ENCODE results near the gene CTNNB1. TPM values are rescaled to one million over a fixed set of nuclear protein-coding genes. Genes with fewer than 3 reads are reported as not detected.

CTNNB1 gene
- total and polyA plus RNA-seq, 2 of the 8 experiments (the other 6 are each of a cell fraction or from before 2014, with no cell fraction given): 356 to 579 TPM

DNA sequence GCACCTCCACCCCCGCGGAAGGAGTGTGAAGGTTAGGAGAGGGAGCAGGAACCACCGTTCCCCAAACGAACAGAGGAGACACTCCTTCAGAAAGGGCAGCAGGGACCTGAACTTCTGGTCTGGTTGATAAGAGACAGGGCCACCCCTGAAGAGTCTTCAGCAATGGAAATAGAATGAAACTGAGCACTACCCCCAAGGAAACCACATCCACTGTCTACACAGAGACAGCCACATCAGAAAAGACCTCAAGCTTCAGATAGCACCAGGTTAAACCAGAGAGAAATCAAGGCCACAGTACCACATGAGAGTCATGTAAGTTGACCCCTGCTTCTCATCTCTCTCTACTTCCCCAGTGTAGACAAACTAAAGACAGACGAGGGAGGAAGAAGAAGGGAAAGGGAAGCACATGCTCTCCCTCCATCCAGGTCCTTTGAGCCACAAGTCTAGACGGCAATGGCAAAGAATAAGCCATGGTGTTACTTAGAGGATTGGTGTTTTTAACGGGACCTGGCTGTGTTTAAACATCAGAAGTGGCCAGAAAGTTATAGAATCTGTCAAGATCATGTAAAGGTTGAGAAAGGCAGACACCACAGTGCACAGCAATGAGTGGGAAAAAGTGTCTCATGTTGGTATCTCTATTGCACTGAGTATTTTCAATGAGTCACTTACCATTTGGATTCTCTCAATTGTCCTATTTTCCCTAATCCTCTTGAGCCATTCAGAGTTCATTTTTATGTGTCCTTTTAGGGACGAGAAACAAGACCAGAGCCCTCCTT is 31.4 kb upstream of the CTNNB1 start:
- no peak overlapping the region for H3K4ac ChIP-seq (replicated peaks; ENCODE audit: insufficient read length, low read depth, low read length)
- ChIA-PET CTCF (ENCODE audit: partially characterized antibody) (no interaction called here), POLR2A (ENCODE audit: partially characterized antibody) (no interaction called here)
- no peak for FAIRE-seq
- no peak overlapping the region for H4K5ac ChIP-seq (ENCODE audit: insufficient read length, low read depth, low read length)
- H3K4me2 ChIP-seq (ENCODE audit: insufficient read depth in 1 of 2, low read depth in 2 of 2, low read length in 2 of 2): no peak overlapping the region
- no peak overlapping the region for H2BK120ac ChIP-seq (replicated peaks; ENCODE audit: low read depth, low read length)
- no peak overlapping the region for H3K23ac ChIP-seq (ENCODE audit: insufficient read length)
- no peaks in the 10 kb centered on the region for H3K79me2 ChIP-seq (ENCODE audit: control insufficient read depth in 1 of 2, insufficient read depth in 2 of 2, low read length in 2 of 2)
- H3K4me1 ChIP-seq (replicated peaks in 1 of 4; ENCODE audit: control insufficient read depth in 3 of 4, insufficient read depth in 4 of 4, low read length in 3 of 4): no peaks in the 10 kb centered on the region
- no peak overlapping the region for H2BK15ac ChIP-seq (ENCODE audit: low read length)
- no peaks in the 10 kb centered on the region for H3K79me1 ChIP-seq (ENCODE audit: low read depth, low read length)
- no peak overlapping the region for H3K4me3 ChIP-seq (ENCODE audit: extremely low read depth in 1 of 4, insufficient read depth in 2 of 4, low read depth in 3 of 4, low read length in 4 of 4)
- no peak overlapping the region for H3K56ac ChIP-seq (replicated peaks; ENCODE audit: insufficient read length, low read depth, low read length)
- no peak overlapping the region for H4K91ac ChIP-seq (replicated peaks; ENCODE audit: insufficient read length, low read length)
- no peak overlapping the region for H2BK5ac ChIP-seq (ENCODE audit: low read depth, low read length)
- WGBS, 2 experiments (ENCODE audit: extremely low coverage in 1 of 2, insufficient coverage in 1 of 2, insufficient read length in 1 of 2, insufficient replicate concordance in 2 of 2, low coverage in 1 of 2, low lambda C conversion rate in 2 of 2, missing lambda C conversion rate in 1 of 2): 88% methylated on average over 8 of the region's 8 CpGs; no CpG with 5 or more reads in 1 of the 2 experiments
- no peak overlapping the region for H2AK5ac ChIP-seq (ENCODE audit: low read depth, low read length)
- H4K20me1 ChIP-seq (replicated peaks in 1 of 2; ENCODE audit: control insufficient read depth in 1 of 2, insufficient read depth in 2 of 2, low read length in 2 of 2): no peaks in the 10 kb centered on the region
- H2BK20ac ChIP-seq (ENCODE audit: low read length): no peak overlapping the region
- H3K9ac ChIP-seq (replicated peaks in 1 of 4; ENCODE audit: extremely low read depth in 1 of 4, low read depth in 3 of 4, low read length in 3 of 4): no peak overlapping the region
- no peak for DNase-seq (ENCODE audit: low read depth in 1 of 2, low spot score in 2 of 2)
- H2BK12ac ChIP-seq (ENCODE audit: low read depth, low read length): no peak overlapping the region
- H3K23me2 ChIP-seq (ENCODE audit: low read depth, low read length): no peaks in the 10 kb centered on the region
- TF ChIP-seq BCL11A (IDR thresholded peaks at IDR 0.05; ENCODE audit: low read depth in 2 of 2, low read length in 2 of 2) (no peak), TAF7 (optimal IDR thresholded peaks at IDR 0.05; ENCODE audit: borderline replicate concordance, low read depth, low read length) (no peak), YY1 (IDR thresholded peaks at IDR 0.05; ENCODE audit: low read depth, low read length) (no peak), RAD21 (IDR thresholded peaks at IDR 0.05 in 1 of 2, conservative IDR thresholded peaks at IDR 0.05 in 1 of 2; ENCODE audit: low read depth in 2 of 2, low read length in 2 of 2) (no peak), RFX5 (IDR thresholded peaks at IDR 0.05; ENCODE audit: borderline replicate concordance, low read depth, low read length) (no peak), NRF1 (IDR thresholded peaks at IDR 0.05; ENCODE audit: low read depth, low read length) (no peak), CTBP2 (IDR thresholded peaks at IDR 0.05; ENCODE audit: borderline replicate concordance, insufficient read depth, insufficient read length, low read length) (no peak), RXRA (IDR thresholded peaks at IDR 0.05; ENCODE audit: insufficient read depth, low read depth, low read length) (no peak)
- no peaks in the 10 kb centered on the region for H3K27me3 ChIP-seq (replicated peaks in 1 of 4; ENCODE audit: control insufficient read depth in 3 of 4, extremely low read depth in 1 of 4, insufficient read depth in 3 of 4, low read length in 3 of 4)
- no peak overlapping the region for H3K18ac ChIP-seq (ENCODE audit: extremely low read depth, low read length)
- H3K27ac ChIP-seq (ENCODE audit: low read depth, low read length): no peak overlapping the region
- no peak overlapping the region for H4K8ac ChIP-seq (ENCODE audit: extremely low read depth, insufficient read depth, low read length)
- H3K9me3 ChIP-seq (ENCODE audit: insufficient read depth in 2 of 2, low read depth in 1 of 2, low read length in 1 of 2): no peaks in the 10 kb centered on the region
- no peaks in the 10 kb centered on the region for H3K36me3 ChIP-seq (ENCODE audit: control insufficient read depth in 2 of 4, insufficient read depth in 4 of 4, low read length in 3 of 4)
- H3K14ac ChIP-seq (ENCODE audit: insufficient read length): no peak overlapping the region
- H2AFZ ChIP-seq (ENCODE audit: low read length): no peak overlapping the region

Data from H1 (cell line).